ENCODE measurements around the gene RBFOX2.

DNA sequence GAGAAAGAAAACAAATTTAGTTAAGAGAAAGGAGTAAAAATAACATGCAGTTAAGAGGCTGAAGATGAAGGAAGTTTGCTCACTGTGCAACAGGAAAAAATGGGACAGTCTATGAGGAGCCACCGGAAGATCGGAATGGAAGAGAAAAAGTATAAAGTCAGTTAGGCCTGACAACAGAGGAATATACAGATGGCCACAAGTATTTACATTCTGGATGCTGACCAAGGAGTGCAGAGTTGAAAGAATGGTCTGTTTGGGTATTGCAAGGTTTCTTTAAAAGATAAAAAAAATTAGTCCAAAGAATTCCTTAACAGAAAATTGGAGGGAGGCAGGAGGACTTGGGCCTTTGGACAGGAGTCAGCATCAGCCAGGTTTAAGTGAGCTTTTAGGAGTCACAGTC, 37.5 kb downstream of the RBFOX2 start:
- TF ChIP-seq CTCF (IDR thresholded peaks at IDR 0.05; ENCODE audit: low read depth, low read length) = no peak
- TF ChIP-seq EZH2phosphoT487 (IDR thresholded peaks at IDR 0.05; ENCODE audit: low read depth) = no peak

All from OCI-LY3 (cell line).